Stimulated activated memory B cell treated with anti-CD40 and anti-IgM and Interleukin-4, amounts not matched to agents 10 μg/mL and 1 μg/mL and 100 μg/mL, for 72 hours (primary cell): ENCODE measurements around the gene CFAP126.
"Not testable (repeated sequence)": the region's sequence is repeated elsewhere in the genome, so short reads cannot be mapped to it uniquely, and the experiment has no call there.

ENCODE experiments used
- ATAC-seq: fragments of 150-1000 bp; cut with Tn5 transposase; 2 replicates; pipeline ENCODE4 v1.10.0; 2021
- H3K27ac Mint-ChIP-seq: one replicate; pipeline ENCODE4 v1.8.0; 2022; ENCODE audit warnings: mild to moderate bottlenecking, mixed read lengths
- H3K27me3 Mint-ChIP-seq: one replicate; pipeline ENCODE4 v1.8.0; 2022; ENCODE audit warnings: mixed read lengths
- H3K36me3 Mint-ChIP-seq: one replicate; pipeline ENCODE4 v1.8.0; 2022; ENCODE audit warnings: mixed read lengths
- H3K4me1 Mint-ChIP-seq: one replicate; pipeline ENCODE4 v1.8.0; 2022; ENCODE audit warnings: mixed read lengths
- H3K4me3 Mint-ChIP-seq: one replicate; pipeline ENCODE4 v1.8.0; 2022; ENCODE audit warnings: mild to moderate bottlenecking, moderate library complexity, mixed read lengths
- H3K9me3 Mint-ChIP-seq: one replicate; pipeline ENCODE4 v1.8.0; 2022; ENCODE audit warnings: mixed read lengths

CFAP126 gene

GRCh38 chr1:161367684-161368400, at the start of gene CFAP126:
TSS of gene CFAP126 (minus strand) at chr1:161367876. CDS start at chr1:161367868, 8 bp downstream.
- no peaks in the 10 kb centered on the region for H3K27me3 Mint-ChIP-seq
- H3K36me3 Mint-ChIP-seq: peaks cover 28% of the 10 kb centered on the region
- H3K4me1 Mint-ChIP-seq: peaks cover 9% of the 10 kb centered on the region
- H3K9me3 Mint-ChIP-seq: no peaks in the 10 kb centered on the region
- peak within 1 kb of the TSS; percentile 71 for H3K27ac Mint-ChIP-seq
- peak; percentile 100 for ATAC-seq
- no peak within 1 kb of the TSS for H3K4me3 Mint-ChIP-seq

DNA sequence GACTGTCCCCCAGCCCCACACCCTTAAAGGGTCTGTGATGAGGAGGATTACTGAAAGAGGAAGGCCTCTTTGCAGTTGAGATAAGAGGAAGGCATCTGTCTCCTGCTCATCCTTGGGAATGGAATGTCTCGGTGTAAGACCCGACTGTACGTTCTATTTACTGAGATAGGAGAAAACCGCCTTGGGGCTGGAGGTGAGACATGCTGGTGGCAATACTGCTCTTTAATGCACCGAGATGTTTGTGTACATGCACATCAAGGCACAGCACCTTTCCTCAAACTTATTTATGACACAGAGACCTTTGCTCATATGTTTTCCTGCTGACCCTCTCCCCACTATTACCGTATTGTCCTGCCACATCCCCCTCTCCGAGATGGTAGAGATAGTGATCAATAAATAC, 45.4 kb upstream of the CFAP126 start:
- not testable (repeated sequence) for H3K27me3 Mint-ChIP-seq, ATAC-seq, H3K27ac Mint-ChIP-seq, H3K36me3 Mint-ChIP-seq, H3K9me3 Mint-ChIP-seq, H3K4me3 Mint-ChIP-seq
- peaks cover 21% of the 10 kb centered on the region for H3K4me1 Mint-ChIP-seq

- H3K27ac Mint-ChIP-seq, ATAC-seq, H3K36me3 Mint-ChIP-seq, H3K4me3 Mint-ChIP-seq, H3K9me3 Mint-ChIP-seq, H3K27me3 Mint-ChIP-seq: not testable (repeated sequence)
- H3K4me1 Mint-ChIP-seq: peaks cover 21% of the 10 kb centered on the region
Observed at GRCh38 chr1:161410636-161410970, 42.9 kb upstream of the CFAP126 start.

GRCh38 chr1:161409848-161410635, 42.4 kb upstream of the CFAP126 start:
- H3K36me3 Mint-ChIP-seq, H3K27me3 Mint-ChIP-seq, ATAC-seq, H3K9me3 Mint-ChIP-seq: not testable (repeated sequence)
- Mint-ChIP-seq H3K4me1 (peaks cover 21% of the 10 kb centered on the region), H3K27ac (peak overlapping the region; percentile 72), H3K4me3 (peak overlapping the region; percentile 55)

DNA sequence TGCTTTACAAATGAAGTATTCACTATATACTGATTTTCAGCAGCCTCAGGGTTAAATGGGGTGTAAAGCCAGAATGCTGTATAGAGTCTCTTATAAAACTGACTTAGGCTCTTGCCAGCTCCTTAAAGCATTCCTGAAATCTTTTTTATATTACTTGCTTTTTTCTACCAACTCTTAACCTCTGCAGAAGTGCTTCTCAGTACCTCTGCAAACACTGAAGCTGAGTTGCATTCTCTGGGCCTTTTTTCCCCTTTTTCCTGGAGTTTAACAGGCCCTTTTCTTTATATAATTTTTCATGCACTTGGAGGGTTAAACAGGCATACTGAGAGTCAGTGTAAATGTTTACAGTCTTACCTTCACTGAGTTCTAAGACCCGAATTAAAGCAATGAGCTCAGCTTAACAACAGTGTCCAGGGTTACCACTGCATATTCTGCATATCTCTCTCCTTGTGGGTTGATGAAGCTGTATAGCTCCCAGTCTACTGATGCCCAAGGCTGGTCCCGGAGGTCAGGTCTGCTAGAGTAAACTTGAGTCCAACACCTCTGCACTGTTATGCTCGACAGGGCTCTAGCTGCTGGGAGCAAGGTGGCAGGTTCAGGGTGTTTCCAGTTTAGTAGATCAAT, 40.9 kb upstream of the CFAP126 start:
- ATAC-seq: no peak
- H3K4me1 Mint-ChIP-seq: peaks cover 24% of the 10 kb centered on the region
- H3K27me3 Mint-ChIP-seq: no peaks in the 10 kb centered on the region
- no peak overlapping the region for H3K4me3 Mint-ChIP-seq
- no peak overlapping the region for H3K27ac Mint-ChIP-seq
- no peaks in the 10 kb centered on the region for H3K9me3 Mint-ChIP-seq
- no peaks in the 10 kb centered on the region for H3K36me3 Mint-ChIP-seq

- no peak for ATAC-seq
- Mint-ChIP-seq H3K9me3 (no peaks in the 10 kb centered on the region), H3K27me3 (no peaks in the 10 kb centered on the region), H3K36me3 (no peaks in the 10 kb centered on the region), H3K4me3 (no peak overlapping the region), H3K27ac (no peak overlapping the region), H3K4me1 (peaks cover 34% of the 10 kb centered on the region)
Observed at GRCh38 chr1:161407451-161407985, 39.8 kb upstream of the CFAP126 start.

DNA sequence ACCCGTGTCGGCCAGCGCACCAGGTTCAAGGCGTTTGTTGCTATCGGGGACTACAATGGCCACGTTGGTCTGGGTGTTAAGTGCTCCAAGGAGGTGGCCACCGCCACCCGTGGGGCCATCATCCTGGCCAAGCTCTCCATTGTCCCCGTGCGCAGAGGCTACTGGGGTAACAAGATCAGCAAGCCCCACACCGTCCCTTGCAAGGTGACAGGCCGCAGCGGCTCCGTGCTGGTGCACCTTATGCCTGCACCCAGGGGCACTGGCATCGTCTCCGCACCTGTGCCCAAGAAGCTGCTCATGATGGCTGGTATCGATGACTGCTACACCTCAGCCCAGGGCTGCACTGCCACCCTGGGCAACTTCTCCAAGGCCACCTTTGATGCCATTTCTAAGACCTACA, 38.9 kb upstream of the CFAP126 start:
- H3K4me3 Mint-ChIP-seq, H3K36me3 Mint-ChIP-seq, H3K27ac Mint-ChIP-seq, H3K27me3 Mint-ChIP-seq, ATAC-seq, H3K9me3 Mint-ChIP-seq: not testable (repeated sequence)
- H3K4me1 Mint-ChIP-seq: peaks cover 34% of the 10 kb centered on the region

GRCh38 chr1:161404051-161404597, 36.4 kb upstream of the CFAP126 start:
- H3K36me3 Mint-ChIP-seq: no peaks in the 10 kb centered on the region
- H3K27me3 Mint-ChIP-seq: no peaks in the 10 kb centered on the region
- no peak overlapping the region for H3K4me3 Mint-ChIP-seq
- H3K9me3 Mint-ChIP-seq: no peaks in the 10 kb centered on the region
- ATAC-seq: no peak
- peaks cover 42% of the 10 kb centered on the region for H3K4me1 Mint-ChIP-seq
- no peak overlapping the region for H3K27ac Mint-ChIP-seq

- Mint-ChIP-seq H3K27ac (no peak overlapping the region), H3K36me3 (no peaks in the 10 kb centered on the region), H3K4me3 (no peak overlapping the region), H3K27me3 (no peaks in the 10 kb centered on the region), H3K9me3 (no peaks in the 10 kb centered on the region), H3K4me1 (peaks cover 46% of the 10 kb centered on the region)
- no peak for ATAC-seq
Observed at GRCh38 chr1:161402446-161402845, 34.8 kb upstream of the CFAP126 start.

DNA sequence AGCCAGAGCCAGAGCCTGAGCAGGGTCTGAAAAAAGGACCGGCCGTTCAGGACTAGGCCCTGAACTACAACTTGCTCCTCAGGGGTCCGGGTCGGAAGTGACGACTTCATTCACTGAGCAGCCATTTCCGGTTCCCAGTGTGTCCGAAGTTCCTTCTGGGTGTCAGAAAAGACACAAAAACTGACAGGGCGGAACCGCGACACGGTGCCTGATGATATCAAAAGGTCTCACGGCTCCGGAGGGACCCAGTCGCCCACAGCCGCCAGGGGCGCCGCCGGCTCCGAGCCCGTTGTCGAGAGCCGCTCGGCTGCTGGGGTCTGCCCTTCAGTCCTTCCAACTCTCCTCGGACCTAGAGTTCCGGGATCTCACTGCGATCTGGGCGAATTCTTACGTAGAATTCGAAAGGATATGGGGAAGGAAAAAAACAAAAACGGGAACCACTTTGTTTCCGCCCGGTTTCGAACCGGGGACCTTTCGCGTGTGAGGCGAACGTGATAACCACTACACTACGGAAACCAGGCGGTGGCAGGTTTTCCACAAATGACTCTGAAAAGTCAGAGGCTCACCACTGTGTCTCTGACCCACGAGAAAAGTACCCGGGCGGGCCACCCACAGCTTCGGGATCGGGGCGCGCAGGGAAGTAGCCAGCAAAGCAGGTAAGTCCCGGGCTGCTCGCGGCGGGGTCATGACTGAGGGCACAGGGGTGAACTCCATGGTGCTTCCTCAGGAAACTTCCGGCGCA, 31.8 kb upstream of the CFAP126 start:
- no peaks in the 10 kb centered on the region for H3K9me3 Mint-ChIP-seq
- no peaks in the 10 kb centered on the region for H3K36me3 Mint-ChIP-seq
- H3K27ac Mint-ChIP-seq: peak overlapping the region; percentile 97
- no peaks in the 10 kb centered on the region for H3K27me3 Mint-ChIP-seq
- ATAC-seq: peak; percentile 93
- H3K4me1 Mint-ChIP-seq: peaks cover 44% of the 10 kb centered on the region
- H3K4me3 Mint-ChIP-seq: peak overlapping the region; percentile 97

DNA sequence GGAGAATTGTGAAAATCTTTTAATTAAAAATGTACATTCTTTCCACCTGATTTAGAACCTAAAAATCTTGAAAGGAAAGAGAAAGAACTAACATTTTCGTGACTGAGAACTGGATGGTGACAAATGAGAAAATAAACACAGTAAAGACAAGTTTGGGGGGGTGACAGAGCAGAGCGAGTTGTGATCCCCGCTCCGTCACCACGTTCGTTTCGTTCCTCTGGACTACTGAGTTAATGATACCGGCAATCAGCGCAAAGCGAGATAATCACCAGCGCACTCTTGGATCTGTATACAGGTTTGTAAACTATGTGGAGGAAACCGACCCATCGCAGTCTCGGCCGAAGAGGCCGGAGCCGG, 31.2 kb upstream of the CFAP126 start:
- Mint-ChIP-seq H3K27me3 (no peaks in the 10 kb centered on the region), H3K27ac (peak overlapping the region; percentile 97), H3K4me3 (peak overlapping the region; percentile 97), H3K36me3 (no peaks in the 10 kb centered on the region), H3K9me3 (no peaks in the 10 kb centered on the region), H3K4me1 (peaks cover 39% of the 10 kb centered on the region)
- peak; percentile 4 for ATAC-seq

GRCh38 chr1:161397038-161397437, 29.4 kb upstream of the CFAP126 start:
- not testable (repeated sequence) for H3K36me3 Mint-ChIP-seq, ATAC-seq, H3K4me3 Mint-ChIP-seq

DNA sequence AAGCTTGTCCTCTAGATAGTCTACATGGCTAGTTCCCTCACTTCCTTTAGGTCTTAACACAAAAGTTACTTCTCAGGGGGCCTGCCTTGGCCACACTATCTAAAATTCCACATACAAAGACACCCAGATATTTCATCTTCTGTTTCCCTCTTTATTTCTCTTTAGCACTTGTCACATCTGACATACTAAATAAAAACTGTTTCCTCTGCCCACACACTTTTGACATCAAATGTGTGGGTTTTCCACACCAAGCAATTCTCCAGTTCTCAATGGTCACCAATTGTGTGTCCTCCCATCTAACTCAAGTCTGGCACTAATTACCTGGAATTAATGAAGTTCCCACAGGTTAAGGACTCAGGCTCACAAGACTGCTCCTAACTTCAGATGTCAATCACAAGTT, 25.5 kb upstream of the CFAP126 start:
- no peaks in the 10 kb centered on the region for H3K9me3 Mint-ChIP-seq

More at GRCh38 chr1:161397038-161397437, 29.4 kb upstream of the CFAP126 start:
- not testable (repeated sequence) for H3K27me3 Mint-ChIP-seq, H3K27ac Mint-ChIP-seq, H3K9me3 Mint-ChIP-seq
- H3K4me1 Mint-ChIP-seq: peaks cover 26% of the 10 kb centered on the region

GRCh38 chr1:161391611-161392010, 23.9 kb upstream of the CFAP126 start:
- Mint-ChIP-seq H3K4me3 (peak overlapping the region; percentile 15), H3K27me3 (no peaks in the 10 kb centered on the region), H3K36me3 (no peaks in the 10 kb centered on the region), H3K4me1 (peaks cover 16% of the 10 kb centered on the region), H3K27ac (no peak overlapping the region), H3K9me3 (no peaks in the 10 kb centered on the region)
- no peak for ATAC-seq

More for the DNA sequence above, 25.5 kb upstream of the CFAP126 start:
- no peaks in the 10 kb centered on the region for H3K27me3 Mint-ChIP-seq
- H3K4me3 Mint-ChIP-seq: no peak overlapping the region
- no peaks in the 10 kb centered on the region for H3K36me3 Mint-ChIP-seq
- H3K4me1 Mint-ChIP-seq: peaks cover 16% of the 10 kb centered on the region
- no peak for ATAC-seq
- no peak overlapping the region for H3K27ac Mint-ChIP-seq

DNA sequence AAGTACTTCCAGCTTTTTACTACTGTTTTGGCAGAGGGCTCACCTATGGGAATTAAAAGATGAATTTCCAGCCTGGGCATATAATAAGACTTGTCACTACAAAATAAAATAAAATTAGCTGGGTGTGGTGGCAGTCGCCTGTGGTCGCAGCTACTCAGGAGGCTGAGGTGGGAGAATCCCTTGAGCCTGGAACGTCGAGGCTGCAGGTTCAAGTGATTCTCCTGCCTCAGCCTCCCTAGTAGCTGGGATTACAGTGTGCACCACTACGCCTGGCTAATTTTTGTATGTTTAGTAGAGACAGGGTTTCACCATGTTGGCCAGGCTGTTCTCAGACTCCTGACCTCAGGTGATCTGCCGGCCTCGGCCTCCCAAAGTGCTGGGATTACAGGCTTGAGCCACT, 23.5 kb upstream of the CFAP126 start:
- not testable (repeated sequence) for H3K9me3 Mint-ChIP-seq, H3K27me3 Mint-ChIP-seq, ATAC-seq, H3K36me3 Mint-ChIP-seq
- peak overlapping the region; percentile 94 for H3K27ac Mint-ChIP-seq
- peak overlapping the region; percentile 98 for H3K4me3 Mint-ChIP-seq
- H3K4me1 Mint-ChIP-seq: peaks cover 16% of the 10 kb centered on the region
